PC-9 (cell line): Measurements from ENCODE around the gene HCN1. TPM values are rescaled to one million over a fixed set of nuclear protein-coding genes. Genes with fewer than 3 reads are reported as not detected.

ENCODE experiments used
- BruUV-seq: library from RNA; stranded (reverse); fragments of 400-500 nt; replicated peaks from 2 replicates; lab custom pipeline; 2021; lab: Mats Ljungman, UMichigan
- CTCF ChIA-PET: fragments of 300-600 bp; sonication (Branson Sonifier 250); formaldehyde crosslinking; loops from one replicate; lab custom pipeline; 2022; ENCODE audit warnings: antibody characterized with exemption; lab: Charles Lee
- POLR2A ChIA-PET: fragments of 300-600 bp; sonication (Branson Sonifier 250); formaldehyde crosslinking; loops from one replicate; lab custom pipeline; 2022; ENCODE audit warnings: antibody characterized with exemption; ENCODE audit not compliant: unreplicated experiment; lab: Charles Lee
- DNase-seq, 2 experiments: peaks; one replicate each; pipeline versions ENCODE4 v3.0.0 to v3.0.0-alpha.2; 2015 to 2022; ENCODE audit warnings: mixed read lengths in 1 of 2
- H2AFZ ChIP-seq: fragments of 200-600 bp; sonication (generic); 2 replicates; pipeline ENCODE4 v1.8.1; 2017; ENCODE audit warnings: antibody characterized with exemption
- H3F3A ChIP-seq: fragments of 200-600 bp; sonication (generic); 2 replicates; pipeline ENCODE4 v1.8.1; 2017; ENCODE audit warnings: antibody characterized with exemption, mild to moderate bottlenecking, low read depth; ENCODE audit not compliant: insufficient read depth
- H3K27ac ChIP-seq: fragments of 200-600 bp; sonication (generic); 2 replicates; pipeline ENCODE4 v1.6.1; 2016; ENCODE audit warnings: mixed run types
- H3K27me3 ChIP-seq: fragments of 200-600 bp; sonication (generic); 2 replicates; pipeline ENCODE4 v1.6.1; 2016; ENCODE audit warnings: low read depth, mixed run types; ENCODE audit not compliant: insufficient read depth
- H3K36me3 ChIP-seq: fragments of 200-600 bp; sonication (generic); 2 replicates; pipeline ENCODE4 v1.6.1; 2016; ENCODE audit warnings: low read depth, mixed run types
- H3K4me1 ChIP-seq: fragments of 200-600 bp; sonication (generic); replicated peaks from 2 replicates; pipeline ENCODE4 v1.6.1; 2016; ENCODE audit warnings: mixed run types; ENCODE audit not compliant: insufficient read depth
- H3K4me2 ChIP-seq: fragments of 200-600 bp; sonication (generic); 2 replicates; pipeline ENCODE4 v1.6.1; 2017; ENCODE audit warnings: mixed run types
- H3K4me3 ChIP-seq: fragments of 200-600 bp; sonication (generic); 2 replicates; pipeline ENCODE4 v1.6.1; 2016; ENCODE audit warnings: mixed run types
- H3K79me2 ChIP-seq: fragments of 200-600 bp; sonication (generic); 2 replicates; pipeline ENCODE4 v1.6.1; 2017; ENCODE audit warnings: low read depth, mixed run types
- H3K9me2 ChIP-seq: fragments of 200-600 bp; sonication (generic); 2 replicates; pipeline ENCODE4 v1.8.1; 2017; ENCODE audit warnings: mild to moderate bottlenecking; ENCODE audit not compliant: insufficient read depth
- H3K9me3 ChIP-seq: fragments of 200-600 bp; sonication (generic); 2 replicates; pipeline ENCODE4 v1.8.1; 2016; ENCODE audit warnings: low read depth; ENCODE audit not compliant: insufficient read depth
- H4K20me1 ChIP-seq: fragments of 200-600 bp; sonication (generic); 2 replicates; pipeline ENCODE4 v1.8.1; 2017; ENCODE audit not compliant: insufficient read depth
- CTCF ChIP-seq: fragments of 200-600 bp; sonication (generic); conservative IDR thresholded peaks from 2 replicates; pipeline ENCODE4 v1.6.1; 2017; ENCODE audit warnings: mixed run types, antibody characterized with exemption, mild to moderate bottlenecking, moderate library complexity
- EZH2 ChIP-seq: fragments of 200-600 bp; sonication (generic); IDR thresholded peaks from 2 replicates; pipeline ENCODE4 v1.8.0; 2017; ENCODE audit warnings: antibody characterized with exemption, low read depth
- intact Hi-C: fragments of 100-400 bp; cut with micrococcal nuclease; formaldehyde crosslinking; loops from one replicate; pipeline ENCODE4 v1.10.0; 2022; ENCODE audit not compliant: unreplicated experiment
- total RNA-seq: library from RNA; stranded (reverse); gene quantifications from 2 replicates; pipeline ENCODE4 v1.2.3, GENCODE V29; 2021

Gene HCN1
- total RNA-seq, 1 experiment from 2014 or later: not detected

- no peaks in the 10 kb centered on the region for H4K20me1 ChIP-seq
- no peaks in the 10 kb centered on the region for H3K79me2 ChIP-seq
- DNase-seq: no peak
- POLR2A ChIA-PET: no interaction called here
- no peaks in the 10 kb centered on the region for H3F3A ChIP-seq
- H3K4me3 ChIP-seq: no peak overlapping the region
- H3K36me3 ChIP-seq: no peaks in the 10 kb centered on the region
- H2AFZ ChIP-seq: no peak overlapping the region
- CTCF ChIA-PET: no interaction called here
- intact Hi-C loops: no loop called here
- H3K27me3 ChIP-seq: no peaks in the 10 kb centered on the region
- no TSS peak for BruUV-seq
- H3K27ac ChIP-seq: no peak overlapping the region
- H3K4me2 ChIP-seq: no peak overlapping the region
- H3K9me3 ChIP-seq: no peaks in the 10 kb centered on the region
- no peak for TF ChIP-seq EZH2
- no peak for TF ChIP-seq CTCF
- H3K4me1 ChIP-seq: no peaks in the 10 kb centered on the region
- no peaks in the 10 kb centered on the region for H3K9me2 ChIP-seq
These were observed 29.4 kb upstream of the HCN1 start for GRCh38 chr5:45725537-45725936.

GRCh38 chr5:45697201-45697600 is 1.0 kb upstream of the HCN1 start:
- CTCF ChIA-PET: no interaction called here

DNA sequence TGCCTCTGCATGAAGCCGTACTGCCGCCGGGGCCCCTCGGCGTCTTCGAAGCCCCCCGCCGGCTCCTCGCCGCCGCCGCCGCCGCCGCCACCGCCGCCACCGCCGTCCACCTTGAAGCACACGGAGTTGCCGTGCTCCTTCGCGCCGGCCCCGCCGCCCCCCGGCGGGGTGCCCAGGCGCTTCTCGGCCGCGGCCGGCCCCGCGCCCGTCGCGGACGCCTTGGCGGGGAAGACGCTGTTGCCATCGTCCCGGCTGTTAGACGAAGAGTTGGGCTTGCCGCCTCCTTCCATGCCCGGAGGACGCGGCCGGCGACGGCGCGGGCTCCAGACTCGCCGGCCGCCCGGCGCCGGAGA is 400 bp downstream of the HCN1 start:
- no peak for DNase-seq
- TF ChIP-seq CTCF (no peak), EZH2 (no peak)
- intact Hi-C loops: no loop called here
- ChIA-PET CTCF (no interaction called here), POLR2A (no interaction called here)
- H3K4me2 ChIP-seq: no peak overlapping the region
- H3K27ac ChIP-seq: no peak overlapping the region
- no peaks in the 10 kb centered on the region for H3K9me3 ChIP-seq
- no peaks in the 10 kb centered on the region for H4K20me1 ChIP-seq
- no peaks in the 10 kb centered on the region for H3K9me2 ChIP-seq
- no peaks in the 10 kb centered on the region for H3K79me2 ChIP-seq
- H3K36me3 ChIP-seq: no peaks in the 10 kb centered on the region
- no peaks in the 10 kb centered on the region for H3F3A ChIP-seq
- H3K4me3 ChIP-seq: no peak overlapping the region
- H3K4me1 ChIP-seq: no peaks in the 10 kb centered on the region
- no peak overlapping the region for H2AFZ ChIP-seq
- H3K27me3 ChIP-seq: no peaks in the 10 kb centered on the region
- BruUV-seq: no TSS peak

More at GRCh38 chr5:45697201-45697600, 1.0 kb upstream of the HCN1 start:
- intact Hi-C loops: no loop called here
- TF ChIP-seq CTCF (no peak), EZH2 (no peak)
- no peak for DNase-seq
- Histone ChIP-seq H3K27ac (no peak overlapping the region), H3K4me2 (no peak overlapping the region), H3K27me3 (no peaks in the 10 kb centered on the region), H3K79me2 (no peaks in the 10 kb centered on the region), H3K9me2 (0 out of 2 replicates have a peak, but pooled peaks cover 5% of the 10 kb centered on the region), H3K36me3 (no peaks in the 10 kb centered on the region), H4K20me1 (no peaks in the 10 kb centered on the region), H2AFZ (no peak overlapping the region), H3K4me3 (no peak overlapping the region), H3F3A (no peaks in the 10 kb centered on the region), H3K4me1 (no peaks in the 10 kb centered on the region), H3K9me3 (no peaks in the 10 kb centered on the region)
- POLR2A ChIA-PET: no interaction called here
- no TSS peak for BruUV-seq
